Stimulated activated naive CD4-positive, alpha-beta T cell (primary cell): ENCODE results near the gene ASB6.
"Not testable (repeated sequence)": the region's sequence is repeated elsewhere in the genome, so short reads cannot be mapped to it uniquely, and the experiment has no call there.

Experiments used
- DNase-seq, 6 experiments: peaks; one replicate each; lab custom pipeline; 2025; lab: John Stamatoyannopoulos, UW

ASB6 gene

GRCh38 chr9:129606161-129607026, 35.6 kb downstream of the ASB6 start:
- no peak for DNase-seq

- DNase-seq = no peak
Measured at GRCh38 chr9:129604766-129605163, 37.2 kb downstream of the ASB6 start.

- no peak for DNase-seq
Measured at GRCh38 chr9:129604056-129604765, 37.7 kb downstream of the ASB6 start.

GRCh38 chr9:129602598-129603415, 39.1 kb downstream of the ASB6 start:
- no peak for DNase-seq

GRCh38 chr9:129601082-129601674, 40.8 kb downstream of the ASB6 start:
- no peak for DNase-seq

GRCh38 chr9:129598089-129598596, 43.8 kb downstream of the ASB6 start:
- DNase-seq = no peak

GRCh38 chr9:129597355-129598088, 44.4 kb downstream of the ASB6 start:
- peak in 2 of 6 experiments; percentile 27 to 37 for DNase-seq

- no peak for DNase-seq
Measured at GRCh38 chr9:129596541-129597331, 45.2 kb downstream of the ASB6 start.

- no peak for DNase-seq
Measured at GRCh38 chr9:129595903-129596540, 45.9 kb downstream of the ASB6 start.

GRCh38 chr9:129595311-129595741, 46.6 kb downstream of the ASB6 start:
- no peak for DNase-seq

GRCh38 chr9:129594632-129595031, 47.3 kb downstream of the ASB6 start:
- DNase-seq = no peak

- DNase-seq = not testable (repeated sequence)
Measured at GRCh38 chr9:129592790-129593189, 49.2 kb downstream of the ASB6 start.

- DNase-seq = no peak
Measured at GRCh38 chr9:129591916-129592315, 50.0 kb downstream of the ASB6 start.

GRCh38 chr9:129590466-129590865, 51.5 kb downstream of the ASB6 start:
- DNase-seq = no peak

GRCh38 chr9:129587487-129588262, 54.3 kb downstream of the ASB6 start:
- no peak for DNase-seq

- peak in 2 of 6 experiments; percentile 22 to 40 for DNase-seq
Measured at GRCh38 chr9:129586685-129587084, 55.3 kb downstream of the ASB6 start.

- DNase-seq = peak in 3 of 6 experiments; percentile 14 to 40 (median 28)
Measured at GRCh38 chr9:129586245-129586644, 55.7 kb downstream of the ASB6 start.

- DNase-seq = no peak
Measured at GRCh38 chr9:129585352-129585751, 56.6 kb downstream of the ASB6 start.
